HG03520 (cell line): ENCODE results near the gene PYCR2.
"Not testable (repeated sequence)": the region's sequence is repeated elsewhere in the genome, so short reads cannot be mapped to it uniquely, and the experiment has no call there.

Experiments used
- ATAC-seq: cut with Tn5 transposase; IDR thresholded peaks from one replicate; pipeline ENCODE4 v1.9.1; 2021; ENCODE audit warnings: mild to moderate bottlenecking, moderate library complexity; ENCODE audit not compliant: unreplicated experiment

The PYCR2 gene

DNA sequence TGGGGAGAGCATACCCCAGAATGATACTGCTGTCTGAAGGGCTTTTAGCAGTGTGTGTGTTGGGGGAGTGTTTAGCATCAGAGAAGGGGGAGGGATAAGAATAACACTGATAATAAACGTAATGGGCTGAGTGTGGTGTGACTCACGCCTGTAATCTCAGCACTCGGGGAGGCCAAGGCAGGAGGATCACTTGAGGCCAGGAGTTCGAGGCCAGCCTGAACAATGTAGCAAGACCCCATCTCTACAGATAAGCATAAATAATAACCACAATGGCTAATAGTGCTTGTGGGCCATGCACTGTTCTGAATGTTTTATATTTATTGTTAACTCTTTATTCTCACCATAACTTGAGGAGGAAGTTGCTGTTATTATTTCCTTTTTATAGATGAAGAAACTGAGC is 19.5 kb upstream of the PYCR2 start:
- ATAC-seq: no peak

DNA sequence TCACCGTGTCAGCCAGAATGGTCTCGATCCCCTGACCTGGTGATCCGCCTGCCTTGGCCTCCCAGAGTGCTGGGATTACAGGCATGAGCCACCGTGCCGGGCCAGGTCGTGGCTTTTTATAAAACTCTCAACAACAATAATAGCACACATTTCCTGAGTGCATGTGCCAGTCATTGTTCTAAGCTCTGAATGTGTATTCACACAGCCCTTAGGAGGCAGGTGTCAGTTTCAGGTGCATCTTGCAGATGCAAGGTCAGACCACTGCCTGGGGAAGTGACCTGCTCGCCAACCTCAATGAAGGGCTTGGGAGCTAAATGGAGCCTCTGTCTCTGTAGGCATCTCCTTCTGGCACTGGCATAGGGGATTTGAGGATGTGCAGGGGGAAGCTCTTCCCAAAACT is 18.5 kb upstream of the PYCR2 start:
- ATAC-seq: peak; percentile 68

DNA sequence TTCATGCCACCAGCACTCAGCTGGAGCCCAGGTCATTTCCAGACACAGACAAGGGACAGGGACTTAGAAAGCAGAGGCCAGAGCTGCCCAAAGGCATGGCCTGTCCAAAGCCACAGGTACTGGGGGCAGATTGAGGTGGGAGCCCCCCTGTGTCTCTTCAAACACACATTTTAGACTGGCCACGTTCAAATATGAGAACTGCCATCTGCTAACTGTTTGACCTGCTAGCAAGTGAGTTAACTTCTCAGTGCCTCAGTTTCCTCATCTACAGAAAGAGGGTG is 17.8 kb upstream of the PYCR2 start:
- no peak for ATAC-seq

DNA sequence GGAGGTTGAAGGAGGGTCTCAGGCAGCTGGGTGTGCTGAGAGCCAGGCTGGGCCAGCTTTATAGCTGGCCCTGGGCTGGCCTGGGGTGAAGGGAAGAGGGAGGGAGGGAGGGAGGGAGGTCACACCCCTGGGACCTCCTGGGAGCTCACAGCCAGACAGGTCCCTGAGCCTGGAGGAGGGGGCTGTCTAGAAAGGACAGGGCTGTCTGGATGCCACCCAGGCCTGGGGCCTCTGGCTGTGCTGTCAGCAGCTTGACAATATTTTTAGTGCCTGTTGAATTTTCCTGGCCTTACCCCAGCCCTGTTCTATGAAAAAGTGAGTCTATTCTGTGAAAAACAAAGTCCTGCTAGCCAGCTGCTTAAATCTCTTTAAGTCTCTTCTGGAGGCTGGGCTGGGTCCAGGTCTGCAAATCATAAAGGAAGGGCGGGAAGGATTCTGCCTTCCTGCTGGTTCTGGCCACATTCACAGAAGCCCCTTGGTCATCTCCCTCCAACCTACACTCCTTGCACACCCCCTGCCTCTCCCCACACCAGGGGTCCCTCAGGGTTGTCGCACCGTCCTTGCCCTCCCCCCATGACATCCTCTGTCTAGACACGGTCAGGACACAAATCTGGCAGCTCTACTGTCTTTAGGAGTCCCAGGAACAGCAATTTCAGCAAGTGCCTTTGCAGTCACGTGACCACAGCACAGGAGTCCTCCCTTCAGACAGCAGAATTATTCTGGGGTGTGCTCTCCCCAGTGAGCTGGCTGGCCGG is 17.3 kb upstream of the PYCR2 start, which contains the start of gene LEFTY2:
Gene LEFTY2, minus strand, starts transcription at position 34 of the 755 bp plus-strand sequence. CDS start 80 bp downstream, outside the sequence.
- ATAC-seq: no peak

DNA sequence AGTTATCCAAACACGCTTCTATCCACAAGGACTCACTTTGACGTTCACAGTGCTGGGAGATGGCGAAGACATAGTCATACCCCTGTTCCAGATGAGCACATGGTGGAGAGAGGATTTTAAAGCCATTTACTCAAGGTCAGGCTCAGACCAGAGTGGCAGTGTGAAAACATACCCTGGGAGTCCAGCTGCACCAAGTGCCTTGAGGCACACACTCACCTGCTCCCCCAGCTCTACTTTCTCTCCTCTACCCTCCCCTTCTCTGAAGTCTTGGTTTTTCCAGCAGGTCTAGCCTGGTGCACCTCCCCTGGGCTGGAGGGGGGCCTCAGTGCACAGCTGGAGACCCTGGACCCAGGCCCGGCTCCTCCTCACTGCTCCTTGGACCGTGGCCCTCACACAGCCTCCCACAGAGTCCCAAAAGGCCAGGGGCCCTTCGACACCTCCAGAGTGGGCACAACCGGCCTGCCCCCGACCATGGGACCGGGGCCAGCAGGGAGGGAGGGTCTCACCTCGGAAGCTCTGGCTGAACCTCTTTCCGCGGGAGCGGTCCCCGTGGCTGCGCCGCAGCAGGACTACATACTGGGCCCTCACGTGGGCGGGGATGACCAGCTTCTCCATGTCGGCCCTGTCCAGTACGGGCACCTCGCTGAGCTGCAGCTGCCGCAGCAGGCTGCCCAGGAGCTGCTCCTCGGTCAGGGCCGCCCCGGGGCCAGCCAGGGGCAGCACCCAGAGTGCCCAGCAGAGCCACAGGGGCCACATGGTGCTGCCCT is 16.5 kb upstream of the PYCR2 start:
- no peak for ATAC-seq

DNA sequence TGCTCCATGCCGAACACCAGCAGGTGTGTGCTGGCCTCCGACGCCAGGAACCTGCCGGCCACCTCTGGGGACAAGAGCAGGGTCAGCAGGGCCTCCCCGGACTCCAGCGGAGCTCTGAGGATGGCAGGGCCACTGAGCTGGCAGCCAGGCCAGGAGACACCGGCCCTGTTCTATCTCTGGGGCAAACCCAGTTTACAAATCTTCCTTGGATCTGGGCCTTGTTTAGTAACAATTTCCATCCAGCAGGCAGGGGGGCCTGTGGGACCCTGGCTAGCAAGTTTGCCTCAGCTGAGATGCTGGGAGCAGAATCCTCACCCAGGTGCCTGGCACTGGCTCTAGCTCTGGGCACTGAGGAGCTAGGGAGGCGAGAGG is 15.9 kb upstream of the PYCR2 start:
- ATAC-seq: not testable (repeated sequence)

DNA sequence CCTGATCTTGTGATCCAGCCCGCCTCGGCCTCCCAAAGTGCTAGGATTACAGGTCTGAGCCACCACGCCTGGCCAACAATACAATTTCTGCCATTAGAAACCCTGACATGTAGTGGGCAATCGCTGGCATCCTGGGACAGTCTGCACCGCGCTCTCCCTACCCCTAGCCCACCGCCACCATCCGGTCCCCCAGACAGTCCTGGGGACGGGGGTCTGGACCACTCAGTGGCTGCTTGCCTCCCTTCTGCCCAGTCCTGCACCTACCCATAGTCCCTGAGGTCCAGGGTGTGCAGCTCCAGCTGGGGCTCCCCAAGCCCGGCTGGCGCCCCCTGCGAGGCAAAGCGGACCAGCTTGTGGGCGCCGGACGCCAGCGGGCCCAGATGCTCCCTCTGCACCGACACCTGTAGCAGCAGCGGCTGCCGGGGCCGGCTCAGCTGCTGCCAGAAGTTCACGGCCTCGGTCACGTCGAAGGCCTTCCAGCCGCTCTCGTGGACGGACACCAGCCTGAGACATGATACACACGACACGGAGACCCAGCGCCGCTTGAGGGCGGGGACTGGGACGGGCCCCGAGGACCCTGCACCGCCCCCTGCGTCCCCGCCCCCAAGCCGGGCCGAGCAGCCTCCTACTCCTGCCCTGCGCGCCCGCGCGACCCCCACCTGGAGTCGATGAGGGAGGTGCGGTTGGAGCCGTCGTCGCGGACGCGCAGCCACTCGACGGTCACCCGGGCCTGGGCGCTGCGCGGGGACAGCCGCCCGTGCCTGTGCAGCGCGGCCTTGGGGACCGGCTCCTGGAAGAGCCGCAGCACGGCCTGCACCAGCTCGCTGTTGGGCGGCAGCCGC is 15.3 kb upstream of the PYCR2 start:
- ATAC-seq: not testable (repeated sequence)

DNA sequence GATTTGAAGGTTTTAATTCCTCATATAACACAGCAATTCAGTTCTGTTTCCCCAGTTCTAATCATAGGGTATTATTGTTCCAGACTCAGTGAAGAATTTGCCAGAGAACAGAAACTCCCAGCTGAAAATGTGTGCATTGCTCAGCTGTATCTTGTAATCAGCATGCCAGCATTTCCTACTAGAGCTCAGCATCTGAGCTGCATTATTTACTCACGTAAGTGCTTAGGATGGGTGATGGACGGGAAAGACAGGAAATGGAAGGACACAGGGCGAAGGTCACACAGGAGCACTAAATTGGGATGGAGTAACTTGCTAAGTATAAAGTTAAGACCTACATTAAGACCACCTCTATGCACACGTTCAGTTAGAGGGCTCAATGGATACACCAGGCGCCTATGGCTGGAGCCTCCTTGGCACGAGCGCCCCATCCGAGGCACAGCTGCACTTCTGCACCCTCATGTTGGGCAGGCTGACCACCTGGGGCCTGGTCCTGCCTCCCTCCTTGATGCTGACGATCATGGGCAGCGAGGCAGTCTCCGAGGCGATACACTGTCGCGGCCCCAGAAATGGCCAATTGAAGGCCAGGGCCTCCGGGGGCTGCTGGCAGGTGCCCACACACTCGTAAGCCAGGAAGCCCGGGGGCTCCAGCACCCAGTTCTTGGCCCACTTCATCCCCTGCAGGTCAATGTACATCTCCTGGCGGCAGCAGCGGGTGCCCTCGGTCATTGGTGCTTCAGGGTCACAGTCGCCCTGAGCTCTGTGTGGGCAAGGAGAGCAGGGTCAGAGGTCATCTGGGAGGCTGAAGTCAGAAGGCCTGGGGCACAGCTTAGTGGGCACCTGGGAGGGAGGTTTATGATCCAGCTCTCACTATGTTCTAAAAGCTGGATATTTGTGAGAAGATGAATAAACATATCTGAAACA is 13.3 kb upstream of the PYCR2 start:
- no peak for ATAC-seq

DNA sequence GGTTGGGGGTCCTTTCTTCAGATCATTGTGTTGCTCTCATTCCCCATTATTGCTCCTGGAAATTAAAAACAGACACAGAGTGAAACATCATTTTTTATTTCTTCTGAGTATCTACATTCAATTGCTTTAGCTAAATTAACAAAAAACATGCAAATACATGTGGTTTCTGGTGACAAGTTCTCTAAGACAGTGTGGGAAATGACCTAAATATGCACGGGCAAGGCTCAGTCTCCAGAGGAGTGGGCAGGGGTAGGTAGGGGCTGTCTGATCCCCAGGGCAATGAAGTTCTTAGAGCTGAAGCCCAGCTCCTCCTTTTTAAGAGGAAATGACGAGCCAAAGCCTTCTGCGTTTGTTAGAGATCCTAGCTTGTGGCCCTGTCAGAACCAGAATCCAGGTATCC is 12.5 kb upstream of the PYCR2 start:
- ATAC-seq: no peak

DNA sequence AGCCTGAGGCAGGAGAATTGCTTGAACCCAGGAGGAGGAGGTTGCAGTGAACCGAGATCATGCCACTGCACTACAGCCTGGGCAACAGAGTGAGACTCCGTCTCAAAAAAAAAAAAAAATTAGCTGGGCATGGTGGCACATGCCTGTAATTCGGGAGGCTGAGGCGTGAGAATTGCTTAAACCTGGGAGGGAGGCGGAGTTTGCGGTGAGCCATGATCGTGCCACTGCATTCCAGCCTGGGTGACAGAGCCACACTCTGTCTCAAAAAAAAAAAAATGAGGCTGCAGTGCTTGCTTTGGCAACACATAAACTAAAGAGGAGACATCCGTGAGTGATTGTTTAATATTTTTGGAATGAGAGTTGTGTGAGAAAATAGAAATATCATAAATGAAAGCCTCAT is 12.0 kb upstream of the PYCR2 start:
- not testable (repeated sequence) for ATAC-seq

DNA sequence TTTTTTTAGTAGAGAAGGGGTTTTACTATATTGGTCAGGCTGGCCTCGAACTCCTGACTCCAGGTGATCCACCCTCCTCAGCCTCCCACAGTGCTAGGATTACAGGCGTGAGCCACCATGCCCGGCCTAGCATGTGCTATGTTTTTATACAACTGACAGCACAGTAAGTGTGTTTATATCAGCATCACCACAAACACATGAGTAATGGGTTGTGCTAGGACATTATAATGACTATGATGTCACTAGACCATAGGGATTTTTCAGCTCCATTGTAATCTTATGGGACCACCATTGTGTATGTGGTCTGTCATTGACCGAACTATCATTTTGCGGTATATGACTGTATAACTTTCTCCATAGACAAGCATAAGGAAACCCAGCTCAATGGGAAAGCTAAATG is 10.7 kb upstream of the PYCR2 start:
- no peak for ATAC-seq

DNA sequence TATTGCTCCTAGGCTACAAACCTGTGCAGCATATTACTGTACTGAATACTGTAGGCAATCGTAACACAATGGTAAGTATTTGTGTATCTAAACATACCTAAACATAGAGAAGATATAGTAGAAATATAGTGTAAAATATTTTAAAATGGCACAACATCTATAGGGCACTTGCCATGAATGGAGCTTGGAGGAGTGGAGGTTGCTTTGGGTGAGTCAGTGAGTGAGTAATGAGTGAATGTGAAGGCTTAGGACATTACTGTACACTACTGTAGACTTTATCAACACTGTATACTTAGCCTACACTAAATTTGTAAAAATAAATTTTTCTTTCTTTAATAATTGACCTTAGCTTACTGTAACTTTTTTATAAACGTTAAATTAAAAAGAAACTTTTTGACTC is 9.0 kb upstream of the PYCR2 start:
- ATAC-seq: no peak

DNA sequence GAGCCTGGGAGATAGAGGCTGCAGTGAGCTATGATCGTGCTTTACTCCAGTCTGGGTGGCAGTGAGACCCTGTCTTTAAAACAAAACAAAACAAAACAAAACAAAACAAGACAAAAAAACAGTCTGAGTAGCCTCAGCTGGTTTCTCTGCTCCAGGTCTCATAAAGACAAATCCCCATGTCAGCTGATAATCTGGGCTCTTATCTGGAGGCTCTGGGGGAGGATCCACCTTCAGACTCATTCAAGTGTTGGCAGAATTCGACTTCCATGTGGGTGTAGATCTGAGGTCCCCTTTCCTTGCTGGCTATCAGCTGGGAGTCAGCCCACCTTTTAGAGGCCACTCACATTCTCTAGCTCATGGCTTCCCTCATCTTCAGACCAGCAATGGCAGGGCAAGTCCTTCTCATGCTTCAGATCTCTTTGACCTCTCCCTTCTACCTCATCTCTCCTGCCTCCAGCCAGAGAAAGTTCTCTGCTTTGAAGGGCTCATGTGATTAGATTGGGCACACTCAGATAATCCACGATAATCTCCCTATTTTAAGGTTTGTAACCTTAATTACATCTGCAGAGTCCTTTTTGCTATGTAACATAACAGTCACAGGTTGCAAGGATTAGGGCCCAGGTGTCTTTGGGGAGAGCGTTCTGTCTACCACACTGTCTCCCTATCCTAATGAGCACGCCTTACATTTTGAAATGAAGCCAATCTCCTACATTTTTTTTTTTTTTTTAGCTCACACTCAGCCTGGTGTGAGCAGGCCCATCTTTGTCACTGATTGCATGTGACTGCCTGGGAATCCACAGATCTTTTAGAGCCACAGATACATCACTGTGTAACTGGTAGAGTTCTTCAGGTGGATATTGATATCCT is 7.5 kb upstream of the PYCR2 start:
- no peak for ATAC-seq

DNA sequence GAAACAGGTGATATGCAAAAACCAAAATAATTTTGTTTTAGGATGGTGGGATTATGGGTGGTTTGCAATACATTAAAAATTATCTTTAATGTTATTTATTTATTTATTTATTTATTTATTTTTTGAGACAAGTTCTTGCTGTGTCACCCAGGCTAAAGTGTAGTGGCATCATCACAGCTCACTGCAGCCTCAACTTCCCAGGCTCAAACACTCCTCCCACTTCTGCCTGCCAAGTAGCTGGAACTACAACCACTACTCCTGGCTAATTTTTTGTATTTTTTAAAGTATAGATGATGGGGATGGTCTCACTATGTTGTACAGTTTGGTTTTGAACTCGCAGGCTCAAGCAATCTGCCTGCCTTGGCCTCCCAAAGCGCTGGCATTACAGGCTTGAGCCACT is 6.5 kb upstream of the PYCR2 start:
- ATAC-seq: no peak

DNA sequence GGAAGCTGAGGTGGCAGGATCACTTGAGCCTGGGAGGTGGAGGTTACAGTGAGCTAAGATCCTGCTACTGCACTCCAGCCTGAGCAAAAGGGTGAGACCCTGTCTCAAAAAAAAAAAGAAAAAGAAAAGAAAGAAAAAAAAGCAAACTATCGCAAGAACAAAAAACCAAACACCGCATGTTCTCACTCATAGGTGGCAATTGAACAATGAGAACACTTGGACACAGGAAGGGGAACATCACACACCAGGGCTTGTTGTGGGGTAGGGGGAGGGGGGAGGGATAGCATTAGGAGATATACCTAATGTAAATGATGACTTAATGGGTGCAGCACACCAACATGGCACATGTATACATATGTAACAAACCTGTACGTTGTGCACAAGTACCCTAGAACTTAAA is 5.4 kb upstream of the PYCR2 start:
- ATAC-seq: not testable (repeated sequence)

DNA sequence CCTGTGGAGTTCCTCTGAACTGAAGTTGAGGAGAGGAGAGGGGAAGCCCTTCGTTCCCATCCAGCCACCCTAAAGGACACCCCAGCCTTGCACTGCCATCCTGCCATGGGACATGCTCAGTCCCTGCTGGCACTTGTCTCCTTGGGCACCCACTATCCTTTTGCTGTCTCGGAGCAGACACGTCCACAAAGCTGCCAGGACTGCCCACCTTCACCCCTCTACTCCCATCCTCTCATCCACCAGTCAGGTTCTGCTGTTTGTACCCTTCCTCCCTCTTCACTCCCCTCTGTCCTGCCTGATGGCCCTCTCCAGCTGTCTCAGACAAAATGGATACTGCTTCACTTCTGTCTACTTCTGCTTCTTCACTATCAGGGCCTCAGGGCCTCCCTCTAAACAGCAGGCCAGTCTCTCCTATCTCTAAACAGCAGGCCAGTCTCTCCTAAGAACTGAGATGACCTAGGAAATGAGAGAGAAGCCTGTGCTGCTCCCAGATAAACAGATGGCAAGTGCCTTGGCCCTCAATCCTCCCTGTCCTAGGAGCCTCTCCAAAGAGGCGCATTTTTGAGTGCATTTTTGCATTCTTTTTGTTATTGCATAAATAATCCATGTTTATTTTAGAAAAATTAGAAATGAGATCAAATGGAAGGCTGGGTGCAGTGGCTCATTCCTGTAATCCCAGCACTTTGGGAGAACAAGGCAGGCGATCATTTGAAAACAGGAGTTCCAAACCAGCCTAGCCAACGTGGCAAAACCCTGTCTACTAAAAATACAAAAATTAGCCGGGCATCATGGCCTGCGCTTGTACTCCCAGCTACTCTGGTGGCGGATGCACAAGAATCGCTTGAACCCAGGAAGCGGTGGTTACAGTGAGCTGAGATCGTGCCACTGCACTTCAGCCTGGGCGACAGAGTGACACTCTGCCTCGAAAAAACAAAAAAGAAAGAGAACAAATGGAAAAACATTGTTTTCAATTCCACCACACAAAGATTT is 4.4 kb upstream of the PYCR2 start:
- ATAC-seq: no peak

DNA sequence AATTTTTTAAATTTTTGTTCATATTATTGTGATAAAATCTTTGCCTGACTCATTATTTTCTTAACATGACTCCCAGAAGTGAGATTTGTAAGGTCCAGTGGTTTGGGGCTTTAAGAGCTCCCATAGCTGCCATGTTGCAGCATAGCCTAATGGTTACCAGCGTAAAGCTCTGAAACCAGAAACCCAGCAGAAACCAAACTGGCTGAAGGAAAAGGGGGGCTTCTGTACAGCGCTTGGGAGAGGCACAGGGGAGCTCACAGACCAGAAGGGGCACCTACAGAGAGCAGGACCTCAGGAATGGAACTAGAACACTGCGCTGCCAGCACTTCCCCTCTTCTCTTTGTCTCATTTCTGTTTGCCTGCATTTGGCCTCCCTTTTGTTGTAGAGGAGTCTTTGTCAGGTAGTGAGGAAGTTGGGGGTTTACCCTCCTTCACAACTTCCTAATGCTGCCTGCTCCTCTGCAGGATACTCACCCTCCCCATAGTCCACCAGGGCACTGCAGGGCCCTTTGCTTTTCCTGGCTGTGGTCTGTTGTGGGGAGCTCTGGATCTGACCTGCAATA is 2.6 kb upstream of the PYCR2 start:
- ATAC-seq: no peak

DNA sequence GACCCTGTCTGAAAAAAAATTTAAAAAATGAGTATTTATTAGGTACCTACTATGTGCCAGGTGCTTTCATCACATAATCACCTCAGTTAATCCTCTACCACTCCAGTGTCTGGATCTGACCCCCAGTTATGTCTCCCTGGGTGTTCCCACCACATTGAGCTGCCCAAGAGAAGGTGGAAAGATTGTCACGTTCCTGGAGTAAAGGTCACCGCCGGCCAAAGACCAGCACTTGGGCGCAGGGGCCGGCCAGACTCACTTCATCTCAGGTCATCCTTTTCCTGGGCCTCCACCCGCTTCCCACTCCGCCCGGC is 714 bp downstream of the PYCR2 start:
- no peak for ATAC-seq
